HFF-Myc (cell line): Measurements from ENCODE around the gene PDIA2.

Experiments used
- DNase-seq: peaks from one replicate; pipeline ENCODE4 v3.0.0-alpha.2; 2011; ENCODE audit warnings: low read depth; ENCODE audit errors: extremely low read depth
- H3K4me3 ChIP-seq: replicated peaks from 2 replicates; pipeline ENCODE4 v1.5.1; 2011; ENCODE audit warnings: low read depth, mild to moderate bottlenecking, control low read depth, low read length
- CTCF ChIP-seq: IDR thresholded peaks from 2 replicates; pipeline ENCODE4 v1.5.1; 2012; ENCODE audit warnings: mild to moderate bottlenecking, low read depth, low read length, control low read depth; ENCODE audit errors: missing control alignments

The PDIA2 gene

DNA sequence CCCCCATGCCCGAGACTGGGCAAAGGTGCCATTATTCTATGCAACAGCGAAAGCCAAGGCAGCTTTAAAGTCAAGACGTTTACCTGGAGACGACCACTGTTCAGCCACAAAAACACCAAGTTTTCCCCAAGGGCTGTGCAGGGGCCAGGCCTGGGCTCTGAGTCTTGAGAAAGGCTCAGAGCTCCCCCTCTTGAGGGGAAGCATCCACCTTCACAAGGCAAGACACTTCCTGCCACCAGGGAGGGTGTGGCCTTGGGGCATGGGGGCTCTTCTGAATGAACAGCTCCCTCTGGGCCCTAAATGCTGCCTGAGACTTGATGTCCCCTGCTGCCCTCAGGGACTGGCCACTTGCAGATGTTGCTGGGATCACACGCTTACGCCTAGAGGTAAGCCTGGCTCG, 26.5 kb downstream of the PDIA2 start:
- no peak for TF ChIP-seq CTCF
- no peak for DNase-seq
- H3K4me3 ChIP-seq, result no peak overlapping the region

GRCh38 chr16:311725-312124, 28.8 kb downstream of the PDIA2 start:
- no peak for DNase-seq
- no peak for TF ChIP-seq CTCF
- H3K4me3 ChIP-seq, result no peak overlapping the region

- no peak for DNase-seq
- TF ChIP-seq CTCF, result no peak
- no peak overlapping the region for H3K4me3 ChIP-seq
Measured at GRCh38 chr16:314351-314750, 31.4 kb downstream of the PDIA2 start.

- DNase-seq, result no peak
- H3K4me3 ChIP-seq, result no peak overlapping the region
- TF ChIP-seq CTCF, result no peak
Measured at GRCh38 chr16:314795-315299, 31.9 kb downstream of the PDIA2 start.

DNA sequence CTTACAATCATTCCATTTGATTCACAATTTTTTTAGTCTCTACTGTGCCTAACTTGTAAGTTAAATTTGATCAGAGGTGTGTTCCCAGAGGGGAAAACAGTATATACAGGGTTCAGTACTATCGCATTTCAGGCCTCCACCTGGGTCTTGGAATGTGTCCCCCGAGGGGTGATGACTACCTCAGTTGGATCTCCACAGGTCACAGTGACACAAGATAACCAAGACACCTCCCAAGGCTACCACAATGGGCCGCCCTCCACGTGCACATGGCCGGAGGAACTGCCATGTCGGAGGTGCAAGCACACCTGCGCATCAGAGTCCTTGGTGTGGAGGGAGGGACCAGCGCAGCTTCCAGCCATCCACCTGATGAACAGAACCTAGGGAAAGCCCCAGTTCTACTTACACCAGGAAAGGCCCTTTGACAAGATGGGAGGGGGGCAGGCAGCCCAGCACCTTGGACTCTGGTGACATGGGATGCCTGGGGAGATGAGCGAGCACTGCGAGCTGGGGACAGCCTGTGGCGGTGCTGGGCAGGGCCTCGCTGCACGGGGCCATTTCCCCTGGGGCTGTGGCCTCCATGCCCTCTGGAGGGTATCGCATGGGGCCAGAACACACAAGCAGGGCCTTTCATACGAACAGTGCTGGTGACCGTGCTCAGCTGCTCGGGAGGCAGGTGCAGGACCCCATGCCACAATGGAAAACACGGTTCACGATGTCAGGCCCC, 33.9 kb downstream of the PDIA2 start:
- DNase-seq, result no peak

GRCh38 chr16:317583-317982, 34.6 kb downstream of the PDIA2 start:
- no peak overlapping the region for H3K4me3 ChIP-seq
- no peak for TF ChIP-seq CTCF
- no peak for DNase-seq

More for the DNA sequence above, 33.9 kb downstream of the PDIA2 start:
- TF ChIP-seq CTCF, result no peak
- H3K4me3 ChIP-seq, result no peak overlapping the region
